Skin of body (tissue), 2 donors: ENCODE measurements around the gene CCDC194. TPM values are rescaled to one million over a fixed set of nuclear protein-coding genes. Genes with fewer than 3 reads are reported as not detected.

Source experiments
- DNase-seq: peaks from one replicate; lab custom pipeline; 2025; lab: John Stamatoyannopoulos, UW
- total RNA-seq: library from RNA; depleted of rRNA; stranded (reverse); fragments of >200 nt; gene quantifications from one replicate; pipeline ENCODE4 v1.2.3, GENCODE V29; 2014

CCDC194 gene, protein sequence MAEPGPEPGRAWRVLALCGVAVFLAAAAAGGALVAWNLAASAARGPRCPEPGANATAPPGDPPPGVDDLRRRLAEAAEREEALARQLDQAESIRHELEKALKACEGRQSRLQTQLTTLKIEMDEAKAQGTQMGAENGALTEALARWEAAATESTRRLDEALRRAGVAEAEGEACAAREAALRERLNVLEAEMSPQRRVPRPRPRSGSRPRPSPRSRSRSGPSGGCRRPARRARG
- total RNA-seq: not detected

DNA sequence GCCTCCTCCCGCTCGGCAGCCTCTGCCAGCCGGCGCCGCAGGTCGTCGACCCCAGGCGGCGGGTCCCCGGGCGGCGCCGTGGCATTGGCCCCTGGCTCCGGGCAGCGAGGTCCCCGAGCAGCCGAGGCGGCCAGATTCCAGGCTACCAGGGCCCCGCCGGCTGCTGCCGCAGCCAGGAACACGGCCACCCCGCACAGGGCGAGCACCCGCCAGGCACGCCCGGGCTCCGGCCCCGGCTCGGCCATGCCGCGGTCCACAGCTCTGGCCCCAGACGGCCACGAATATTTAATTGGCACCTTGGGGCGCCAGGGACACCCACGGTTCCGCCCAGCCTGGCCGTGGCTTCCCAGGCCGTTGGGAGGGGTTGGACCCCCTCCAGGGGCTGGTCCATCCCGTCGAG, at the start of gene CCDC194:
Gene CCDC194 (minus strand): TSS at position 283 of the 400 bp plus-strand sequence. CDS start 38 bp downstream, at position 245.
- DNase-seq: no peak

- DNase-seq: peak; percentile 91
Measured at GRCh38 chr19:17441241-17442021, 47.4 kb upstream of the CCDC194 start.

DNA sequence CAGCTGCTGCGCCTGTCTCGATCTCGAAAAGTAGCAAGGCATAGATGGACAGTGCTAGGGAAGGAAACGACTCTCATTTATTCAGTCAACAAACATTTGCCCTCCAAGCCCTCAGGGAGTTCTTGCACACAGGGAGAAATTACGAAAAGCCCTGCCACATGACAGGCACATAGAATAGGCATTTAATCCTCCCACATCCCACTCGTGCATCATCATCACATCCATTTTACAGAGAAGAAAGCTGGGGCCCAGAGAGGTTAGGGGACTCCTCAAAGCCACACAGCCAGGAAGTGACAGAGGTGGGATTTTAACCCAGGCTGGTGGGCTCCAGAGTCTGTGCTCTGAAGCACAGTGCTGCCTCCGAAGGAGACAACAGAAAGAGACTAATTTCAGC, 42.9 kb upstream of the CCDC194 start:
- DNase-seq: no peak

DNA sequence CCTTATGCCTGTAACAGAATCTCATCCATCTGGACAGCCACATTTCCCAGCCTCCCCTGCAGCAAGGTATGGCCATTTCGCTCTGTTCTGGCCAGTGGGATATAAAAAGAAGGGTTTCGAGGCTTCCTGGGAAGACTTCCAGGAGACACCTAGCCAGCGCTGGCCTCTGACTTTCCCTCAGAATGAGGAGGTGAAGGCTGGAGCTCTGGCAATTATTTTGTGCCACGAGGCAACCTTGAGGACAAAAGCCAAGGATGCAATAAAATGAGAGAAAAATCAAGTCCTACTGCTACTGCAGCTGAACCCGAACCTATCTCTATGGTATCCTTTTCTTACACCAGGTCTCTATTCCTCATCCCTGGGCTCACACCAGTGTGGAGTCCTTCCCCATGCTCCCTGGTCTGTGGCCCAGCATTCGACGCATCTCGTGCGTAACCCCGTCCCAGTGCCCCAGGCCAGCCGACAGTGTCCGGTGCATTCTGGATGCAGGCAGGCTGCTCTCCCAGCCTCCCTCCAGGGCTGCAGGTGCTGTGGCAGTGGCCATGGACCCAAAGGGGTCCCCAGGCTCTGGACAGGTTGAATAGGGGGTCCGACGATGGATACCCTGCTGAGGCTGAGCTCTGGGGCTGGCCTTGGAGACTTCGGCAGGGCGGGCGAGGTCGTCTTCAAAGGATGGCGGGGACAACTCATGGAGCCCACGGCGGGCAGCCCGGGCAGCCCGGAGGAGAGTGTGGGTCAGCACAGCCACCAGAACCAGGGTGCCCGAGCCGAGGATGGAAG, 42.3 kb upstream of the CCDC194 start:
- DNase-seq: no peak

DNA sequence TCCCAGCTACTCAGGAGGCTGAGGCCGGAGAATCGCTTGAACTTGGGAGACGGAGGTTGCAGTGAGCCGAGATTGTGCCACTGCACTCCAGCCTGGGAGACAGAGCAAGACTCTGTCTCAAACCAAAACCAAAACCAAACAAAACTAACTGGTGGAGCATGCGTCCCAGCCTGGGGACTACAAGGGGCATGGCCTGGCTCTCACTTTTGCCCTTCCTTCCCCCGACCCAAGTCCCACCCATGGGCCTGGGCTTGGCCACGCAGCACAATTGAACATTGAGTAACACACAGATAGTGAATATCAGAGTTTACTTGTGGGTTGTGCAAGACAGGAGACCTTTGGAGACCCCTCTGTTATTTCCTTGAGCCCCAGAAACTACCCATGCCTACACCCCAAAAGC, 41.2 kb upstream of the CCDC194 start:
- DNase-seq: no peak

- no peak for DNase-seq
Measured at GRCh38 chr19:17431417-17431816, 37.4 kb upstream of the CCDC194 start.

DNA sequence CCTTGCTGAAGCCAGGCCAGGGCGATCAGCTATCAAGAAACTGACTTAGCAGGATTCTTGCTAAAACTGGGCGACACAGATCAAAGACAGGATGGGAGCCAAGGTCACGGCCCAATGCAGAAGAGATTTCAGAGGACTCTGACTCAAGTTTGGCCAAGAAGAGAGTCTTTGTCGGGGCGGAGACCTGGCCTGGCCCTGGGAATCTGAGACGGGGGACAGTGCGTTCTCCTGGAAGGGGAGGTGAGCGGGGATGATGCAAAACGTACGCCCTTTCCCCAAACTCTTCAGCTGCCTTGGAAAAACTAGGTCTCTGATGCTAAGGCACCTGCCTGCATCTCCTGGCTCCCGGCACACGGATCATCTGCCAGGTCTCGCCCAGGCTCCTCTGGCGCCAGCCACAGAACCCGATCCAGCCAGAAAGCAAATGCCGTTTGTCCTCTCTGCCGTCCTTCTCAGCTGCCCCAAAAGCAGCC, 35.7 kb upstream of the CCDC194 start:
- no peak for DNase-seq

GRCh38 chr19:17424743-17425365, 30.9 kb upstream of the CCDC194 start:
- DNase-seq: no peak

DNA sequence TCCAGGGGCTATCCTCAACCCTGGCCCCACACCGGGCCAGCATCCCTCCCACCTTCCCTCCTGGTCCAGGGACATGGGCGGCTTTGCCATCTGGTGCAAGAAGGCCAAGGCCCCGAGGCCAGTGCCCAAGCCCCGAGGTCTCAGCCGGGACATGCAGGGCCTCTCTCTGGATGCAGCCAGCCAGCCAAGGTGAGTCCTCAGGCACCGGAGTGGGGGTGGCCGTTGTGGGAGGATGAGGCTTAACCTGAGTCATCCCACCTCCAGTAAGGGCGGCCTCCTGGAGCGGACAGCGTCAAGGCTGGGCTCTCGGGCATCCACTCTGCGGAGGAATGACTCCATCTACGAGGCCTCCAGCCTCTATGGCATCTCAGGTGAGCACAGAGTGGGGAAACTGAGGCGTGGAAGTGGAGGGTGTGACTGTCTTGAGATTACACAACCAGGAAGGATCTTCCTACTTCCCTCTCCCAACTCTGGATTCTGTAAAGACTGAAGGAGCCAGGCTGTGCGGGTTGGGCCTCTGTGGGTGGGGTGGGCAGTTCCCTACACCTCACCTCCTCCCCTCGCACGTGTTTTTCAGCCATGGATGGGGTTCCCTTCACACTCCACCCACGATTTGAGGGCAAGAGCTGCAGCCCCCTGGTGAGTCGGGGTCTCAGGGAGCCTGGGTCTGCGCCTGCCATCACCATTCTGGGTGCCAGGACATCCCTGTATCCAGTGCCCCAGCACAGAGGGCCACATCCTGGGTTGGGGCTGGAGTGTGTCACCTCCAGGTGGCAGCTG, 29.6 kb upstream of the CCDC194 start:
- no peak for DNase-seq

DNA sequence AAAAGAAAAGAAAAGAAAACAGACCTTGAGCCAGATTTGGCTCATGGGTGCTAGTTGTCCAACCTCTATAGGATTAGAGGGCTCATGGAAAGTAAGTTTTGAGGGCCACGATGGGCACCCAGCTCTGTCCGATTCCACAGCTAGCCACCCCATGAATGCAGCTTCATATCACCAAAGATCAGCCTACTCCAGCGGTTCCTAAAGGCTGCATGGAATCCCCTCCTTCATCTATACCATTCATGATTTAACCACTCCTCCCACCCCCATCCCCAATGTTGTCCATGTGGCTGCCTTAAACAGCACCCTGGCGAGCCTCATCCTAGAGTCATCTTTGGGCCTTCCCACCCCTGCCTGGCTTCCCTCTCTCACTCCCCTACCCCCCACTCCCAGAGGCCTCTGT, 27.9 kb upstream of the CCDC194 start:
- DNase-seq: no peak

GRCh38 chr19:17420475-17420924, 26.5 kb upstream of the CCDC194 start:
- DNase-seq: no peak

DNA sequence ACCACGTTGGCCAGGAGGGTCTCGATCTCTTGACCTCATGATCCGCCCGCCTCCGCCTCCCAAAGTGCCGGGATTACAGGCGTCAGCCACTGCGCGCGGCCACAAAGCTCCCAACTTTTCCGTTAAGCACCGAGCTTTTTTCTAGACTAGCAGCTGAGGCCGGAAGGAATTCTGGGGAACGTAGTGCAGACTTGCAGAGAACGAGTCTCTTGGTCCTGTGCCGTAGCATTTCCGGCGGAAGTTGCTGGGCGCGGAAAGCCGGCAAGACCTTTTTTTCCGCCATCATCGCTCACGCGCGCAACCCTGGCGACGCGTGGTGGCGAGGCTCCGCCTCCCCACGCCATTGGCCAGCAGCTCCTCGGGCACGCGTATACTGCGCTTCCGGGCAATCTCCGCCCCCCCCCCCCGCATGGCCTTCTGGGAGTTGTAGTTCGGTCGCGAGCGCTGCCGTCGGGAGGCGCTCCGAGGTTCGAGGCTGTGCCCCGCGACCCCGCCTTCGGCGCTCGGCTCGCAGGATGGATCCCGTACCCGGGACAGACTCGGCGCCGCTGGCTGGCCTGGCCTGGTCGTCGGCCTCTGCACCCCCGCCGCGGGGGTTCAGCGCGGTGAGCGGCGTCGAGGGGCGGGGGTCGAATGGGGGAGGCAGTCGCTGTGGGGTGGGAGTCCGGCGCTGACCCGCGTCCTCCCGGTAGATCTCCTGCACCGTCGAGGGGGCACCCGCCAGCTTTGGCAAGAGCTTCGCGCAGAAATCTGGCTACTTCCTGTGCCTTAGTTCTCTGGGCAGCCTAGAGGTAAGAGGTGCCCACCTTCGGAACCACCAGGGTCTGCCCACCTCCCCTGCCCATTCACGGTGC, 25.9 kb upstream of the CCDC194 start, which contains the start of gene MVB12A:
Gene MVB12A (plus strand): TSS at position 427 of the 854 bp plus-strand sequence. CDS start 89 bp downstream, at position 516.
- DNase-seq: peak; percentile 99

GRCh38 chr19:17419154-17419620, 25.2 kb upstream of the CCDC194 start:
- DNase-seq: no peak

DNA sequence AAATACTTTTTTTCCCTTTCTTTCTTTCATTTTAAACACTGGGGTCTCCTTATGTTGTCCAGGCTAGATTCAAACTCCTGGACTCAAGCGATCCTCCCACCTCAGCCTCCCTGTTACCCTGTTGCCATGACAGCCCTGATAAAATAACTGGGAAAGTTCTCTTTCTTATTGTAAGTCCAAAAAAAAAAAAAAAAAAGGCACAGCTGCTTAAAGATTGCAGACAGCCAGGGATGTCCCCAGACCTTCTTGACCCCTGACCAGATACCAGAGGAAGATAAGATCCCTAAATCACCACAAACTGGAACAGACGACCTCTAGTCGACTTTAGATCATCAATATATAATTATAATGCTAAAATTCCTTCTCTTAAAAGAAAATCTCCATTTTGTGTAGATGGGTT, 24.7 kb upstream of the CCDC194 start:
- no peak for DNase-seq

DNA sequence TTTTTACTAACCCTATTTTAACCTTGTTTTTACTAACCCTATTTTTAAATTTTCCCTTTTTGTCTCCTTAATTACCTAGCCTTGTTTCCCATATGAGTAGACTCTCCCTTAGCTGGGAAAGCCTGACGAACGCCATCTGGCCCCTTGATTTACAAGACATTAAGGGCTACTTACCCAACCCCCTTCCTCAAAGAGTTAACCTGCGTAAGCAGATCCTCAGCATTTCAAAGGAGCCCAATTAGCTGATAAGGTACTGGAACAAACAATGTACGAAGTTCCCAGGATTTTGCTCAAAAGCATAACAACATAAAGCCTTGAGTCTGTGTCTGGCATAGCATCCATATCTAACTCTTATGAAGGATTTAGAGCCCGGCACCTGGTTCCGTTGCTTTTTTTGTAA, 21.1 kb upstream of the CCDC194 start:
- DNase-seq: no peak

DNA sequence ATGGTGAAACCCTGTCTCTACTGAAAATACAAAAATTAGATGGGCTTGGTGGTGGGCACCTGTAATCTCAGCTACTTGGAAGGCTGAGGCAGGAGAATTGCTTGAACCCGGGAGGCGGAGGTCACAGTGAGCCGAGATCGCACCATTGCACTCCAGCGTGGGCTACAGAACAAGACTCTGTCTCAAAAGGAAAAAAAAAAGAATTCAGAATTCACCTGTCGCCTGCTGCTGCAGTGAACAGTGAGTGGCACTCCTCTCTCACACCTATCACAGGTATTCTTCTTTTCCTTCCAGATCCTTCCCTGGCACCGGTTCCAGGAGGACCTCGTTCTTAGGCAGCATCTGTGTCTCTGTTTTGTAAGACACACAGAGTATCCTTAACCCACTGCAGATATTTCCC, 20.1 kb upstream of the CCDC194 start:
- no peak for DNase-seq

GRCh38 chr19:17411801-17412200, 17.8 kb upstream of the CCDC194 start:
- DNase-seq: no peak

- DNase-seq: no peak
Measured at GRCh38 chr19:17409990-17410389, 16.0 kb upstream of the CCDC194 start.

DNA sequence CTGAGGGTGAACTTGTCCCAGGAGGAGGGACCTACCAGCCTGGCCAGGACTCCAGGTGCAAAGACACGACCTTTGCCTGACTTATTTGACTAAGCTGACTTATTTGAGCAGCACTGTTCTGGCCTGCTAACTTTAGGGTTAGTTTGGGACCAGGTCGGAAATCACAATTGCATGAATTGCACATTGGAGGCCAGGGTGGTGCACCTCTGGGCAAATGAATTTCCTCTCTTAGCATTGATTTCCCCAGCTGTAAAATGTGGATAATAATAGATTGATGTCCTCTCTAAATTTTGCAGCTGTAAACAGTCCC, 12.8 kb upstream of the CCDC194 start:
- DNase-seq: no peak
